HEK293T (cell line): ENCODE data around the gene NKAIN2.

ENCODE experiments used
- CTCF ChIA-PET: fragments of 350-600 bp; formaldehyde crosslinking; extraction: SDS; loops from one replicate; lab custom pipeline; 2021; ENCODE audit warnings: antibody characterized with exemption, inconsistent platforms; lab: Yijun Ruan, JAX
- POLR2A ChIA-PET: fragments of 350-600 bp; formaldehyde crosslinking; extraction: SDS; loops from one replicate; lab custom pipeline; 2020; ENCODE audit warnings: antibody characterized with exemption, inconsistent platforms; lab: Yijun Ruan, JAX
- DNase-seq: peaks from one replicate; pipeline ENCODE4 v3.0.0; 2012; ENCODE audit warnings: mixed read lengths; ENCODE audit errors: extremely low spot score
- ARNT ChIP-seq: fragments of 450-650 bp; IDR thresholded peaks from 2 replicates; pipeline ENCODE4 v1.6.1; 2017; ENCODE audit warnings: mild to moderate bottlenecking
- BHLHE40 ChIP-seq: fragments of 450-650 bp; IDR thresholded peaks from 2 replicates; pipeline ENCODE4 v1.6.1; 2016; ENCODE audit warnings: mild to moderate bottlenecking, moderate library complexity, borderline replicate concordance
- CTBP1 ChIP-seq: fragments of 450-650 bp; IDR thresholded peaks from 2 replicates; pipeline ENCODE4 v1.6.1; 2016; ENCODE audit warnings: borderline replicate concordance
- ELF4 ChIP-seq: fragments of 450-650 bp; IDR thresholded peaks from 2 replicates; pipeline ENCODE4 v1.6.1; 2017; ENCODE audit warnings: antibody characterized with exemption
- FOXA1 ChIP-seq: fragments of 450-650 bp; IDR thresholded peaks from 2 replicates; pipeline ENCODE4 v1.6.1; 2016; ENCODE audit warnings: mild to moderate bottlenecking
- FOXK2 ChIP-seq: fragments of 450-650 bp; IDR thresholded peaks from 2 replicates; pipeline ENCODE4 v1.6.1; 2016; ENCODE audit warnings: mild to moderate bottlenecking
- FOXM1 ChIP-seq: fragments of 450-650 bp; IDR thresholded peaks from 2 replicates; pipeline ENCODE4 v1.6.1; 2017; ENCODE audit warnings: mild to moderate bottlenecking, borderline replicate concordance
- HDGF ChIP-seq: fragments of 450-650 bp; IDR thresholded peaks from 2 replicates; pipeline ENCODE4 v1.6.1; 2017; ENCODE audit warnings: antibody characterized with exemption, borderline replicate concordance
- L3MBTL2 ChIP-seq: fragments of 450-650 bp; conservative IDR thresholded peaks from 2 replicates; pipeline ENCODE4 v1.6.1; 2016; ENCODE audit warnings: mild to moderate bottlenecking
- LEF1 ChIP-seq: fragments of 450-650 bp; IDR thresholded peaks from 2 replicates; pipeline ENCODE4 v1.6.1; 2017; ENCODE audit warnings: mild to moderate bottlenecking, borderline replicate concordance
- NFRKB ChIP-seq: fragments of 450-650 bp; IDR thresholded peaks from 2 replicates; pipeline ENCODE4 v1.6.1; 2016; ENCODE audit warnings: mild to moderate bottlenecking, moderate library complexity
- PKNOX1 ChIP-seq: fragments of 450-650 bp; IDR thresholded peaks from 2 replicates; pipeline ENCODE4 v1.6.1; 2016
- SP1 ChIP-seq: fragments of 450-650 bp; IDR thresholded peaks from 2 replicates; pipeline ENCODE4 v1.6.1; 2017
- SUZ12 ChIP-seq: fragments of 450-650 bp; IDR thresholded peaks from 2 replicates; pipeline ENCODE4 v1.6.1; 2016; ENCODE audit warnings: mild to moderate bottlenecking
- TARDBP ChIP-seq: fragments of 450-650 bp; IDR thresholded peaks from 2 replicates; pipeline ENCODE4 v1.6.1; 2016
- ZNF384 ChIP-seq: fragments of 450-650 bp; IDR thresholded peaks from 2 replicates; pipeline ENCODE4 v1.6.1; 2016

The NKAIN2 gene

GRCh38 chr6:124660185-124660584, 856.5 kb downstream of the NKAIN2 start:
- no peak for DNase-seq
- ChIA-PET POLR2A (no interaction called here), CTCF (no interaction called here)
- TF ChIP-seq ARNT (no peak), BHLHE40 (no peak), TARDBP (no peak), LEF1 (no peak), HDGF (no peak), ZNF384 (no peak), ELF4 (no peak), CTBP1 (no peak), FOXA1 (no peak), SP1 (no peak), NFRKB (no peak), FOXK2 (no peak), L3MBTL2 (no peak), SUZ12 (no peak), PKNOX1 (no peak), FOXM1 (no peak)

GRCh38 chr6:124661097-124661661, 857.5 kb downstream of the NKAIN2 start:
- ChIA-PET CTCF (interaction anchor here (0.6 kb wide), 1 partner anchor 135 kb away, joined by 3 read pairs; no protein-coding TSS in a partner anchor), POLR2A (no interaction called here)
- TF ChIP-seq FOXK2 (no peak), HDGF (no peak), ZNF384 (no peak), ELF4 (no peak), TARDBP (no peak), FOXM1 (no peak), CTBP1 (no peak), SP1 (no peak)
- no peak for DNase-seq

GRCh38 chr6:124668028-124668427, 864.4 kb downstream of the NKAIN2 start:
- CTCF ChIA-PET: no interaction called here
- POLR2A ChIA-PET: no interaction called here
- TF ChIP-seq LEF1 (no peak), ZNF384 (no peak)
- no peak for DNase-seq

- ChIA-PET POLR2A (no interaction called here), CTCF (no interaction called here)
- TF ChIP-seq FOXM1: no peak
- TF ChIP-seq FOXK2: no peak
- no peak for TF ChIP-seq CTBP1
- no peak for TF ChIP-seq HDGF
- no peak for TF ChIP-seq SUZ12
- no peak for TF ChIP-seq ZNF384
- TF ChIP-seq ARNT: no peak
- no peak for TF ChIP-seq SP1
- TF ChIP-seq L3MBTL2: no peak
- no peak for TF ChIP-seq LEF1
- TF ChIP-seq BHLHE40: no peak
- no peak for TF ChIP-seq PKNOX1
- no peak for TF ChIP-seq FOXA1
- no peak for DNase-seq
Measured at GRCh38 chr6:124669713-124670480, 866.2 kb downstream of the NKAIN2 start.

- DNase-seq: no peak
- no peak for TF ChIP-seq ELF4
- TF ChIP-seq L3MBTL2: no peak
- no peak for TF ChIP-seq FOXA1
- no peak for TF ChIP-seq NFRKB
- no peak for TF ChIP-seq BHLHE40
- TF ChIP-seq PKNOX1: no peak
- TF ChIP-seq FOXM1: no peak
- ChIA-PET CTCF (no interaction called here), POLR2A (interaction anchor here (0.6 kb wide), 1 partner anchor 1150 kb away, joined by 3 read pairs; no protein-coding TSS in a partner anchor)
Measured at GRCh38 chr6:124670801-124671200, 867.1 kb downstream of the NKAIN2 start.

- POLR2A ChIA-PET: interaction anchor here (0.6 kb wide), 1 partner anchor 1150 kb away, joined by 3 read pairs; no protein-coding TSS in a partner anchor
- DNase-seq: no peak
- TF ChIP-seq SUZ12: no peak
- TF ChIP-seq CTBP1: no peak
- TF ChIP-seq ARNT: no peak
- no peak for TF ChIP-seq TARDBP
- CTCF ChIA-PET: no interaction called here
Measured at GRCh38 chr6:124671324-124671723, 867.7 kb downstream of the NKAIN2 start.

GRCh38 chr6:124674042-124674441, 870.4 kb downstream of the NKAIN2 start:
- no peak for DNase-seq
- POLR2A ChIA-PET: no interaction called here
- CTCF ChIA-PET: no interaction called here
- no peak for TF ChIP-seq SP1
- no peak for TF ChIP-seq FOXM1
